Hindlimb muscle (tissue), 1 donor: ENCODE results near the gene ELAPOR2. TPM values are rescaled to one million over a fixed set of nuclear protein-coding genes. Genes with fewer than 3 reads are reported as not detected.
"Not testable (repeated sequence)": the region's sequence is repeated elsewhere in the genome, so short reads cannot be mapped to it uniquely, and the experiment has no call there.

ENCODE experiments used
- DNase-seq: peaks from one replicate; pipeline ENCODE4 v3.0.0-alpha.2; 2013
- polyA plus RNA-seq: library from polyadenylated mRNA; unstranded; fragments of 120-200 nt; gene quantifications from one replicate; pipeline ENCODE4 v1.2.1, GENCODE V29; 2013; ENCODE audit not compliant: insufficient read length

ELAPOR2 gene
- polyA plus RNA-seq = 6.4 TPM

- DNase-seq = peak; percentile 73
Observed at GRCh38 chr7:87059525-87060287, at the start of gene ELAPOR2. TSS of gene ELAPOR2 (minus strand) at chr7:87059654. CDS start at chr7:87059513, 141 bp downstream.

- DNase-seq = no peak
Observed at GRCh38 chr7:87107949-87108776, 48.7 kb upstream of the ELAPOR2 start.

GRCh38 chr7:87106974-87107612 lies 47.6 kb upstream of the ELAPOR2 start:
- no peak for DNase-seq

- DNase-seq = no peak
Observed at GRCh38 chr7:87105401-87105800, 45.9 kb upstream of the ELAPOR2 start.

- DNase-seq = no peak
Observed at GRCh38 chr7:87100326-87100725, 40.9 kb upstream of the ELAPOR2 start.

- not testable (repeated sequence) for DNase-seq
Observed at GRCh38 chr7:87097375-87097774, 37.9 kb upstream of the ELAPOR2 start.

- DNase-seq = no peak
Observed at GRCh38 chr7:87094322-87094721, 34.9 kb upstream of the ELAPOR2 start.

- DNase-seq = no peak
Observed at GRCh38 chr7:87092568-87093091, 33.2 kb upstream of the ELAPOR2 start.

- no peak for DNase-seq
Observed at GRCh38 chr7:87091487-87092066, 32.1 kb upstream of the ELAPOR2 start.

GRCh38 chr7:87083865-87084519 lies 24.5 kb upstream of the ELAPOR2 start:
- no peak for DNase-seq

GRCh38 chr7:87082675-87083074 lies 23.2 kb upstream of the ELAPOR2 start:
- DNase-seq = no peak

- no peak for DNase-seq
Observed at GRCh38 chr7:87075671-87076404, 16.4 kb upstream of the ELAPOR2 start.

- no peak for DNase-seq
Observed at GRCh38 chr7:87067788-87068187, 8.3 kb upstream of the ELAPOR2 start.

GRCh38 chr7:87060288-87060537 lies 759 bp upstream of the ELAPOR2 start:
- no peak for DNase-seq

GRCh38 chr7:87058744-87059524 lies 520 bp downstream of the ELAPOR2 start:
- peak; percentile 4 for DNase-seq

- DNase-seq = no peak
Observed at GRCh38 chr7:87057210-87057609, 2.2 kb downstream of the ELAPOR2 start.

- DNase-seq = no peak
Observed at GRCh38 chr7:87056346-87056745, 3.1 kb downstream of the ELAPOR2 start.

- DNase-seq = no peak
Observed at GRCh38 chr7:87048839-87049238, 10.6 kb downstream of the ELAPOR2 start.

GRCh38 chr7:87046456-87046855 lies 13.0 kb downstream of the ELAPOR2 start:
- no peak for DNase-seq

- DNase-seq = not testable (repeated sequence)
Observed at GRCh38 chr7:87044713-87045112, 14.7 kb downstream of the ELAPOR2 start.

GRCh38 chr7:87041586-87041985 lies 17.9 kb downstream of the ELAPOR2 start:
- DNase-seq = not testable (repeated sequence)
